H1 (cell line): Measurements from ENCODE around the gene ARMC3. TPM values are rescaled to one million over a fixed set of nuclear protein-coding genes. Genes with fewer than 3 reads are reported as not detected.

ENCODE experiments used
- CTCF ChIA-PET: fragments of 300-600 bp; sonication (Branson Sonifier 250); formaldehyde crosslinking; loops from one replicate; lab custom pipeline; 2021; ENCODE audit not compliant: partially characterized antibody; lab: Charles Lee
- POLR2A ChIA-PET: fragments of 300-600 bp; sonication (Branson Sonifier 250); formaldehyde crosslinking; loops from one replicate; lab custom pipeline; 2021; ENCODE audit warnings: inconsistent platforms; ENCODE audit not compliant: partially characterized antibody; lab: Charles Lee
- DNase-seq, 2 experiments: peaks; one replicate each; pipeline versions ENCODE4 v3.0.0 to v3.0.0-alpha.2; 2010 to 2022; ENCODE audit warnings: low spot score in 2 of 2, low read depth in 1 of 2, mixed read lengths in 1 of 2
- FAIRE-seq: peaks from 2 replicates; lab custom pipeline; 2011; peaks lifted over from hg19 to GRCh38; lab: Jason Lieb, UNC
- H2AFZ ChIP-seq: 2 replicates; pipeline ENCODE4 v1.8.1; 2012; ENCODE audit warnings: low read length, inconsistent platforms
- H2AK5ac ChIP-seq: 2 replicates; pipeline ENCODE4 v1.6.1; 2013; ENCODE audit warnings: low read depth, low read length
- H2BK120ac ChIP-seq: replicated peaks from 2 replicates; pipeline ENCODE3; 2013; ENCODE audit warnings: low read depth, low read length, inconsistent platforms
- H2BK12ac ChIP-seq: 2 replicates; pipeline ENCODE4 v1.6.1; 2013; ENCODE audit warnings: low read depth, low read length
- H2BK15ac ChIP-seq: 2 replicates; pipeline ENCODE4 v1.6.1; 2013; ENCODE audit warnings: low read length
- H2BK20ac ChIP-seq: 2 replicates; pipeline ENCODE4 v1.6.1; 2013; ENCODE audit warnings: low read length
- H2BK5ac ChIP-seq: 2 replicates; pipeline ENCODE4 v1.6.1; 2013; ENCODE audit warnings: low read depth, low read length
- H3K14ac ChIP-seq: 2 replicates; pipeline ENCODE4 v1.6.1; 2013; ENCODE audit warnings: inconsistent platforms; ENCODE audit not compliant: insufficient read length
- H3K18ac ChIP-seq: 2 replicates; pipeline ENCODE4 v1.6.1; 2013; ENCODE audit warnings: low read length; ENCODE audit errors: extremely low read depth
- H3K23ac ChIP-seq: 2 replicates; pipeline ENCODE4 v1.6.1; 2013; ENCODE audit warnings: inconsistent platforms; ENCODE audit not compliant: insufficient read length
- H3K23me2 ChIP-seq: 2 replicates; pipeline ENCODE4 v1.6.1; 2013; ENCODE audit warnings: low read depth, low read length
- H3K27ac ChIP-seq: 2 replicates; pipeline ENCODE4 v1.6.1; 2011; ENCODE audit warnings: low read depth, low read length, inconsistent platforms
- H3K27me3 ChIP-seq, 4 experiments: replicated peaks in 1 of 4; 1 replicate in 1 of 4; 2 replicates in 3 of 4; pipeline versions ENCODE4 v1.6.1 to v1.8.1; 2011 to 2013; ENCODE audit warnings: low read length in 3 of 4, mild to moderate bottlenecking in 3 of 4, inconsistent platforms in 2 of 4, mixed read lengths in 2 of 4, moderate library complexity in 1 of 4; ENCODE audit not compliant: control insufficient read depth in 3 of 4, insufficient read depth in 3 of 4; ENCODE audit errors: extremely low read depth in 1 of 4
- H3K36me3 ChIP-seq, 4 experiments: 2 replicates each; pipeline versions ENCODE4 v1.6.1 to v1.8.1; 2011 to 2013; ENCODE audit warnings: mild to moderate bottlenecking in 4 of 4, low read length in 3 of 4, moderate library complexity in 2 of 4, control low read depth in 1 of 4, inconsistent platforms in 1 of 4; ENCODE audit not compliant: insufficient read depth in 4 of 4, control insufficient read depth in 2 of 4
- H3K4ac ChIP-seq: replicated peaks from 2 replicates; pipeline ENCODE3; 2013; ENCODE audit warnings: low read length, low read depth, mixed read lengths, inconsistent platforms; ENCODE audit not compliant: insufficient read length
- H3K4me1 ChIP-seq, 4 experiments: replicated peaks in 1 of 4; 1 replicate in 1 of 4; 2 replicates in 3 of 4; pipeline versions ENCODE4 v1.6.1 to v1.8.1; 2011 to 2013; ENCODE audit warnings: low read length in 3 of 4, inconsistent platforms in 2 of 4, mixed read lengths in 1 of 4; ENCODE audit not compliant: insufficient read depth in 4 of 4, control insufficient read depth in 3 of 4
- H3K4me2 ChIP-seq, 2 experiments: 2 replicates each; pipeline versions ENCODE4 v1.6.1 to v1.8.1; 2011 to 2013; ENCODE audit warnings: low read depth in 2 of 2, low read length in 2 of 2, control low read depth in 1 of 2, inconsistent platforms in 1 of 2, mild to moderate bottlenecking in 1 of 2; ENCODE audit not compliant: insufficient read depth in 1 of 2
- H3K4me3 ChIP-seq, 4 experiments: fragments of 200-600, 300-600 bp in 1 of 4; sonication (generic), shearing (Covaris generic), sonication (Bioruptor Twin) in 1 of 4; 2 replicates each; pipeline versions ENCODE4 v1.5.1 to v1.8.1; 2011 to 2016; ENCODE audit warnings: low read length in 4 of 4, low read depth in 3 of 4, control low read depth in 2 of 4, inconsistent platforms in 2 of 4, mild to moderate bottlenecking in 2 of 4, mixed read lengths in 1 of 4, moderate library complexity in 1 of 4; ENCODE audit not compliant: insufficient read depth in 2 of 4; ENCODE audit errors: extremely low read depth in 1 of 4
- H3K56ac ChIP-seq: replicated peaks from 2 replicates; pipeline ENCODE3; 2013; ENCODE audit warnings: low read depth, mild to moderate bottlenecking, mixed read lengths, low read length, inconsistent platforms; ENCODE audit not compliant: insufficient read length
- H3K79me1 ChIP-seq: 2 replicates; pipeline ENCODE4 v1.6.1; 2013; ENCODE audit warnings: low read depth, low read length, control low read depth
- H3K79me2 ChIP-seq, 2 experiments: 2 replicates each; pipeline versions ENCODE4 v1.6.1 to v1.8.1; 2012 to 2013; ENCODE audit warnings: low read length in 2 of 2, mild to moderate bottlenecking in 2 of 2, inconsistent platforms in 1 of 2; ENCODE audit not compliant: insufficient read depth in 2 of 2, control insufficient read depth in 1 of 2
- H3K9ac ChIP-seq, 4 experiments: replicated peaks in 1 of 4; 1 replicate in 1 of 4; 2 replicates in 3 of 4; pipeline versions ENCODE4 v1.6.1 to v1.8.1; 2011 to 2013; ENCODE audit warnings: low read depth in 3 of 4, low read length in 3 of 4, control low read depth in 2 of 4, mild to moderate bottlenecking in 2 of 4, moderate library complexity in 2 of 4, inconsistent platforms in 1 of 4; ENCODE audit errors: extremely low read depth in 1 of 4
- H3K9me3 ChIP-seq, 2 experiments: 2 replicates each; pipeline versions ENCODE4 v1.6.1 to v1.8.1; 2012 to 2013; ENCODE audit warnings: mild to moderate bottlenecking in 2 of 2, moderate library complexity in 2 of 2, control low read depth in 1 of 2, inconsistent platforms in 1 of 2, low read depth in 1 of 2, low read length in 1 of 2, mixed read lengths in 1 of 2; ENCODE audit not compliant: insufficient read depth in 2 of 2
- H4K20me1 ChIP-seq, 2 experiments: replicated peaks in 1 of 2; 2 replicates each; pipeline versions ENCODE3 to v1.8.1; 2011 to 2013; ENCODE audit warnings: inconsistent platforms in 2 of 2, low read length in 2 of 2, mild to moderate bottlenecking in 1 of 2; ENCODE audit not compliant: insufficient read depth in 2 of 2, control insufficient read depth in 1 of 2
- H4K5ac ChIP-seq: 2 replicates; pipeline ENCODE4 v1.6.1; 2013; ENCODE audit warnings: low read length, low read depth, mixed read lengths, inconsistent platforms; ENCODE audit not compliant: insufficient read length
- H4K8ac ChIP-seq: 2 replicates; pipeline ENCODE4 v1.8.0; 2013; ENCODE audit warnings: mild to moderate bottlenecking, moderate library complexity, low read length, inconsistent platforms; ENCODE audit not compliant: insufficient read depth; ENCODE audit errors: extremely low read depth
- H4K91ac ChIP-seq: replicated peaks from 2 replicates; pipeline ENCODE3; 2013; ENCODE audit warnings: low read length, mixed read lengths, inconsistent platforms; ENCODE audit not compliant: insufficient read length
- ASH2L ChIP-seq: fragments of 200-600, 300-600 bp; sonication (generic); IDR thresholded peaks from one replicate; pipeline ENCODE4 v1.7.1; 2017; ENCODE audit warnings: low read length
- FOSL1 ChIP-seq: IDR thresholded peaks from 2 replicates; pipeline ENCODE4 v1.6.1; 2011; ENCODE audit warnings: mild to moderate bottlenecking, low read depth, low read length, moderate library complexity; ENCODE audit not compliant: insufficient read depth
- KDM4A ChIP-seq: IDR thresholded peaks from one replicate; pipeline ENCODE4 v1.7.1; 2012; ENCODE audit warnings: low read depth, mild to moderate bottlenecking, moderate library complexity, low read length, inconsistent platforms; ENCODE audit not compliant: severe bottlenecking
- MAX ChIP-seq: IDR thresholded peaks from 2 replicates; pipeline ENCODE4 v1.6.1; 2012; ENCODE audit warnings: inconsistent platforms
- NRF1 ChIP-seq: IDR thresholded peaks from 2 replicates; pipeline ENCODE4 v1.6.1; 2011; ENCODE audit warnings: mild to moderate bottlenecking, low read depth, low read length, improper control_type of control experiment
- POU5F1 ChIP-seq: IDR thresholded peaks from 2 replicates; pipeline ENCODE4 v1.6.1; 2011; ENCODE audit warnings: low read depth, mild to moderate bottlenecking, low read length, moderate library complexity
- TAF1 ChIP-seq: IDR thresholded peaks from 2 replicates; pipeline ENCODE4 v1.6.1; 2011; ENCODE audit warnings: mild to moderate bottlenecking, low read depth, low read length
- TAF7 ChIP-seq: optimal IDR thresholded peaks from 2 replicates; pipeline ENCODE3; 2011; ENCODE audit warnings: low read depth, mild to moderate bottlenecking, inconsistent platforms, low read length, moderate library complexity, borderline replicate concordance
- TEAD4 ChIP-seq: IDR thresholded peaks from 2 replicates; pipeline ENCODE4 v1.6.1; 2012; ENCODE audit warnings: low read depth, low read length, inconsistent platforms, mixed read lengths
- USF2 ChIP-seq: IDR thresholded peaks from 2 replicates; pipeline ENCODE4 v1.6.1; 2011; ENCODE audit warnings: low read length, improper control_type of control experiment
- WGBS, 2 experiments: shearing (Covaris generic) in 1 of 2; methylation state at CpG; one replicate each; pipeline versions ENCODE4 v1.1.6 to v1.1.7; 2013 to 2015; ENCODE audit warnings: low lambda C conversion rate in 2 of 2, mixed read lengths in 2 of 2, inconsistent platforms in 1 of 2, low coverage in 1 of 2, missing lambda C conversion rate in 1 of 2; ENCODE audit not compliant: insufficient replicate concordance in 2 of 2, insufficient coverage in 1 of 2, insufficient read length in 1 of 2; ENCODE audit errors: extremely low coverage in 1 of 2, missing lambda C conversion rate in 1 of 2; 5-methylcytosine and 5-hydroxymethylcytosine counted together
- polyA plus RNA-seq, 7 experiments: library from polyadenylated mRNA; depleted of rRNA in 3 of 7; stranded (reverse) in 5 of 7; unstranded in 2 of 7; fragments of >200 nt in 5 of 7; fragments of 200-250 nt in 2 of 7; gene quantifications; 1 replicate in 5 of 7; 2 replicates in 1 of 7; 4 replicates in 1 of 7; pipeline versions ENCODE4 v1.2.1 to v1.2.3, GENCODE V29; 2011 to 2013; ENCODE audit warnings: missing spikeins in 2 of 7, mixed read lengths in 2 of 7
- total RNA-seq: library from RNA; stranded (reverse); fragmentation: NEBNext Ultra II Directional; extraction: Animal tissue kit (Norgen Biotek cat#: 25700); gene quantifications from 2 replicates; pipeline ENCODE4 v1.2.1, GENCODE V29; 2021

ARMC3 gene
- total and polyA plus RNA-seq, 2 of the 8 experiments (the other 6 are each of a cell fraction or from before 2014, with no cell fraction given), result 0.15 TPM

- Histone ChIP-seq H3K4me3 (no peak overlapping the region), H2BK120ac (no peak overlapping the region), H4K5ac (no peak overlapping the region), H3K27me3 (no peaks in the 10 kb centered on the region), H2BK5ac (no peak overlapping the region), H3K9ac (no peak overlapping the region), H3K4ac (no peak overlapping the region), H2BK12ac (no peak overlapping the region), H3K56ac (no peak overlapping the region), H3K9me3 (no peaks in the 10 kb centered on the region), H2AFZ (no peak overlapping the region), H4K91ac (no peak overlapping the region), H4K8ac (no peak overlapping the region), H3K36me3 (no peaks in the 10 kb centered on the region), H3K4me2 (no peak overlapping the region), H3K79me1 (no peaks in the 10 kb centered on the region), H3K23me2 (no peaks in the 10 kb centered on the region), H3K27ac (no peak overlapping the region), H3K23ac (no peak overlapping the region), H4K20me1 (no peaks in the 10 kb centered on the region), H2BK15ac (no peak overlapping the region), H3K4me1 (no peaks in the 10 kb centered on the region), H2AK5ac (no peak overlapping the region), H3K18ac (no peak overlapping the region), H3K79me2 (no peaks in the 10 kb centered on the region), H2BK20ac (no peak overlapping the region), H3K14ac (no peak overlapping the region)
- ChIA-PET POLR2A (no interaction called here), CTCF (interaction anchor here (0.9 to 1.2 kb wide), 4 partner anchors 14 to 30 kb away, joined by 3 to 5 read pairs (median 3); no protein-coding TSS in a partner anchor)
- WGBS, 2 experiments, result 78% methylated on average over 6 of the region's 6 CpGs; no CpG with 5 or more reads in 1 of the 2 experiments
- FAIRE-seq, result no peak
- no peak for TF ChIP-seq FOSL1
- no peak for TF ChIP-seq USF2
- TF ChIP-seq TAF1, result no peak
- TF ChIP-seq MAX, result no peak
- no peak for TF ChIP-seq POU5F1
- TF ChIP-seq TEAD4, result no peak
- no peak for TF ChIP-seq KDM4A
- TF ChIP-seq ASH2L, result no peak
- TF ChIP-seq TAF7, result no peak
- no peak for TF ChIP-seq NRF1
- no peak for DNase-seq
Measured at GRCh38 chr10:23019633-23020032, 91.8 kb downstream of the ARMC3 start.
